ENCODE results near the gene SPRYD3. TPM values are rescaled to one million over a fixed set of nuclear protein-coding genes. Genes with fewer than 3 reads are reported as not detected.

Gene SPRYD3
- total and polyA plus RNA-seq, 9 donors, result 15.2 to 23.6 (median 20.1) TPM

DNA sequence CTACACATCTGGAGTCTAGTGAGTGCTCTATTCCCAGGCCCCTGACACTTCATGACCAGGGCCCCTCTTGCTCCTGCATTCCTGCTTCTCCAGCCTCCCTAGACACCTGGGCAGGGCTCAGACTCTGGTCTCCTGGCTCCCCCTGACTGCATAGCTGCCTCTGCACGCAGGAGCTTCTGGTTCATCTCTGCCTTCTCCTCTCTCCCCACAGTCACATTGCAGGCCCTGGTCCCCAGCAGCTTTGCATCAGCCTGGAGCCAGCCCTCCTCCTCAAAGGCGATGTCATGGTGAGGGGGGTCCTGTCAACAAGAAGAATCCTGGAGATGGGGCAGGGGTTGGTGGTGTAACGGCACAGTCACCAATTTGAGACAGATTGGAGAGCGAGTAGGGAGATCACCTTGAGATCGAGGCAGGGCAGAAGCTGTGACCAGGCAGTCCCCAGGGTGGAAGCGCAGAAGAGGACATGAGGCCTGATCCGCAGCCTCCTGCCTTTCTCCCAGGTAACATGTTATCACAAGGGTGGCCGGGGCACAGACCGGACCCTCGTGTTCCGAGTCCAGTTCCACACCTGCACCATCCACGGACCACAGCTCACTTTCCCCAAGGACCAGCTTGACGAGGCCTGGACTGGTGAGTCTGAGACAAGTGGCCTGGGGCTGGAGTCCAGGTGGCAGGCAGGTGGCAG, 21.2 kb downstream of the SPRYD3 start:
- Histone ChIP-seq H3K36me3 (ENCODE audit: control insufficient read depth, insufficient read depth, low read length) (peaks cover 88% of the 10 kb centered on the region), H3K4me1 (ENCODE audit: control insufficient read depth, insufficient read depth, low read length) (peaks cover 57% of the 10 kb centered on the region), H3K27ac (ENCODE audit: low read length) (no peak overlapping the region), H3K27me3 (ENCODE audit: control insufficient read depth, insufficient read depth, low read length) (no peaks in the 10 kb centered on the region), H3K9me3 (replicated peaks; ENCODE audit: control insufficient read depth, low read depth, low read length) (no peaks in the 10 kb centered on the region), H3K4me3 (ENCODE audit: low read length) (no peak overlapping the region)
- no peak for DNase-seq
- WGBS (ENCODE audit: insufficient coverage), result 89% methylated on average over 10 of the region's 13 CpGs

DNA sequence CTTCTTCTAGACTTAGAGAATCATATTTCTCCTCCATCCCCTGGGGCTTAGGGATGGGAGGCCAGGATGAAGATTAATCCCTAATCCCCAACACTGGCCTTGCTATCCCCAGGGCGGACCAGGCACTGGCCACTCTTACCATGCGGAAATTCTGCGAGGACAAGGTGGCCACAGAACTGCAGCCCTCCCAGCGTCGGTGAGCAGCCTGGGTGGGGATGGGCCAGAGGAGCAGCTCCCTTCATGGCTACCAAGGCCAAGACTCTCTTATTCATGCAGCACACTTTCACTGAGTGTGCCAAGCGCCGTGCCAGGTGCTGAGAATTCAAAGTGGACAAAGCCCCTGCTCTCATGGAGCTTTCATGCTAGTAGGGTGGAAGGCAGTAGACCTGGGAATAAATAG, 22.3 kb downstream of the SPRYD3 start:
- Histone ChIP-seq H3K9me3 (replicated peaks; ENCODE audit: control insufficient read depth, low read depth, low read length) (no peaks in the 10 kb centered on the region), H3K4me1 (ENCODE audit: control insufficient read depth, insufficient read depth, low read length) (peaks cover 57% of the 10 kb centered on the region), H3K36me3 (ENCODE audit: control insufficient read depth, insufficient read depth, low read length) (peaks cover 83% of the 10 kb centered on the region), H3K4me3 (ENCODE audit: low read length) (no peak overlapping the region), H3K27ac (ENCODE audit: low read length) (no peak overlapping the region), H3K27me3 (ENCODE audit: control insufficient read depth, insufficient read depth, low read length) (no peaks in the 10 kb centered on the region)
- DNase-seq, result no peak
- WGBS (ENCODE audit: insufficient coverage), result 85% methylated on average over 7 of the region's 7 CpGs

DNA sequence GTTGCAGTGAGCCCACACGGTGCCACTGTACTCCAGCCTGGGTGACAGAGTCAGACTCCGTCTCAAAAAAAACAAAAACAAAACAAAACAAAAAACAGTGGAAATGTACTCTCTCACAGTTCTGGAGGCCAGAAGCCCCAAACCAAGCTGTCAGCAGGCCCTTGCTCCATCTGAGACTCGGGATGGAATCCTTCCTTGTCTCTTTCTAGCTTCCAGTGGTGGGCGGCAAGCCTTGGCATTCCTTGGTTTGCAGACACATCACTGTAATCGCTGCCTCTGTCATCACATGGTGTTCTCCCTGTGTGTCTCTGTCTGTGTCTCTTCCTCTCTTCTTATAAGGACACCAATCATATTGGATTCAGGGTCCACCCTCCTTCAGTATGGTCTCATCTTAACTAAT, 22.9 kb downstream of the SPRYD3 start:
- Histone ChIP-seq H3K4me1 (ENCODE audit: control insufficient read depth, insufficient read depth, low read length) (peaks cover 57% of the 10 kb centered on the region), H3K36me3 (ENCODE audit: control insufficient read depth, insufficient read depth, low read length) (peaks cover 83% of the 10 kb centered on the region), H3K9me3 (replicated peaks; ENCODE audit: control insufficient read depth, low read depth, low read length) (no peaks in the 10 kb centered on the region), H3K27me3 (ENCODE audit: control insufficient read depth, insufficient read depth, low read length) (no peaks in the 10 kb centered on the region), H3K27ac (ENCODE audit: low read length) (no peak overlapping the region), H3K4me3 (ENCODE audit: low read length) (no peak overlapping the region)
- 90% methylated on average over 5 of the region's 5 CpGs for WGBS (ENCODE audit: insufficient coverage)
- no peak for DNase-seq

DNA sequence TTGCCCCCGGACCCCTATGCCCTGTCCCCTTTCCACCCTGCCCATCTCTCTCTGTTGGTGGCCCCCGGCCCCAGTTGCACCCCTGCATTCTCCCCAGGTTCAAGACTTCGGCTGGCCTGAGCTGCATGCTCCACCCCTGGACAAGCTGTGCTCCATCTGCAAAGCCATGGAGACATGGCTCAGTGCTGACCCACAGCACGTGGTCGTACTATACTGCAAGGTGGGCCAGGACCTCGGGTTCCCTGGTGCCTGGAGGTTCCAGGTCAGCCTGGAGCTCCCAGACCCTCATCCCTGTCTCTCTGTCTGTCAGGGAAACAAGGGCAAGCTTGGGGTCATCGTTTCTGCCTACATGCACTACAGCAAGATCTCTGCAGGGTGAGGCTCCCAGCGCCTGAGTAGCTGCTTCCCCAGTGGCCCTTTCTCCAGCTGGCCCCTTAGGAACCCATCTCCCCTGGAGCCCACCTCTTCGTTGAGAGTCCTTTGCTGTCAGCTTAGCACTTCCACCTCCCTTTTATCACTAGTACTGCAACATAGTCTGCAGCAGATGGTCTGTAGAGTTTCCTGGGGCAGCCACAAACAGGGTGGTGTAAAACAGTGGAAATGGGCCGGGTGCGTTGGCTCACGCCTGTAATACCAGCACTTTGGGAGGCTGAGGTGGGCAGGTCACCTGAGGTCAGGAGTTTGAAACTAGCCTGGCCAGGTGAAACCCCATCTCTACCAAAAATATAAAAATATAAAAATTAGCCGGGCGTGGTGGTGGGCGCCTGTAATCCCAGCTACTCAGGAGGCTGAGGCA, 23.5 kb downstream of the SPRYD3 start:
- no peak overlapping the region for H3K4me3 ChIP-seq (ENCODE audit: low read length)
- H3K4me1 ChIP-seq (ENCODE audit: control insufficient read depth, insufficient read depth, low read length), result peaks cover 57% of the 10 kb centered on the region
- DNase-seq, result peak; percentile 18
- H3K9me3 ChIP-seq (replicated peaks; ENCODE audit: control insufficient read depth, low read depth, low read length), result no peaks in the 10 kb centered on the region
- H3K27ac ChIP-seq (ENCODE audit: low read length), result no peak overlapping the region
- 85% methylated on average over 9 of the region's 15 CpGs for whole genome bisulfite sequencing (ENCODE audit: insufficient coverage)
- H3K36me3 ChIP-seq (ENCODE audit: control insufficient read depth, insufficient read depth, low read length), result peaks cover 81% of the 10 kb centered on the region
- H3K27me3 ChIP-seq (ENCODE audit: control insufficient read depth, insufficient read depth, low read length), result no peaks in the 10 kb centered on the region

DNA sequence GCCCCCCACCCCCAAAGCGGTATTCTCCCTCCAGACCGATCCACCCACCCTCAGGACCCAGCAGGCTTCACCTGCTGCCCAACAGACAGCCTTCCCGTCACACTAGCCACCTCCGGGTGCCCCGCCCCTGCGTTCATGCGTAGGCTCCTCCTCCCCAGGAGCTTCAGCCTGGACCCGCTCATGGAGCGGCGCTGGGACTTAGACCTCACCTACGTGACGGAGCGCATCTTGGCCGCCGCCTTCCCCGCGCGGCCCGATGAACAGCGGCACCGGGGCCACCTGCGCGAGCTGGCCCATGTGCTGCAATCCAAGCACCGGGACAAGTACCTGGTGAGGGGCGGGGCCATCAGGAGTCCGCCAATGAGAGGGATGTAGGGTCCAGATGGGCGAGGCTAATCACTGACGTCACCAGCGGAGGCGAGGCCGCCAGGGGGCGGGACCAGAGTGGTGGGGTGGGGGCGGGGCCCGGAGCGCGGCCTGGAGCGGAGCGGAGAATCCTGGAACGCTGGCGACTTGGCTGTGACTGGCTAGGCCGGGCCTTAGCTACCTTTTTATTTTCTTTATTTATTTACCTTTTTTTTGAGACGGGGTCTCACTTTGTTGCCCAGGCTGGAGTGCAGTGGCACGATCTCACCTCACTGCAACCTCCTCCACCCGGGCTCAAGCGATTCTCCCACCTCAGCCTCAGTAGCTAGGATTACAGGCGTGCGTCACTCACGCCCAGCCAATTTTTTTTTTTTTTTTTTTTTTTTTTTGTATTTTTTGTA, 24.9 kb downstream of the SPRYD3 start:
- peak; percentile 95 for DNase-seq
- H3K9me3 ChIP-seq (replicated peaks; ENCODE audit: control insufficient read depth, low read depth, low read length), result no peaks in the 10 kb centered on the region
- peak overlapping the region; percentile 65 for H3K4me3 ChIP-seq (ENCODE audit: low read length)
- 5% methylated on average over 30 of the region's 48 CpGs for WGBS (ENCODE audit: insufficient coverage)
- peaks cover 67% of the 10 kb centered on the region for H3K36me3 ChIP-seq (ENCODE audit: control insufficient read depth, insufficient read depth, low read length)
- no peaks in the 10 kb centered on the region for H3K27me3 ChIP-seq (ENCODE audit: control insufficient read depth, insufficient read depth, low read length)
- peaks cover 65% of the 10 kb centered on the region for H3K4me1 ChIP-seq (ENCODE audit: control insufficient read depth, insufficient read depth, low read length)
- peak overlapping the region; percentile 90 for H3K27ac ChIP-seq (ENCODE audit: low read length)

DNA sequence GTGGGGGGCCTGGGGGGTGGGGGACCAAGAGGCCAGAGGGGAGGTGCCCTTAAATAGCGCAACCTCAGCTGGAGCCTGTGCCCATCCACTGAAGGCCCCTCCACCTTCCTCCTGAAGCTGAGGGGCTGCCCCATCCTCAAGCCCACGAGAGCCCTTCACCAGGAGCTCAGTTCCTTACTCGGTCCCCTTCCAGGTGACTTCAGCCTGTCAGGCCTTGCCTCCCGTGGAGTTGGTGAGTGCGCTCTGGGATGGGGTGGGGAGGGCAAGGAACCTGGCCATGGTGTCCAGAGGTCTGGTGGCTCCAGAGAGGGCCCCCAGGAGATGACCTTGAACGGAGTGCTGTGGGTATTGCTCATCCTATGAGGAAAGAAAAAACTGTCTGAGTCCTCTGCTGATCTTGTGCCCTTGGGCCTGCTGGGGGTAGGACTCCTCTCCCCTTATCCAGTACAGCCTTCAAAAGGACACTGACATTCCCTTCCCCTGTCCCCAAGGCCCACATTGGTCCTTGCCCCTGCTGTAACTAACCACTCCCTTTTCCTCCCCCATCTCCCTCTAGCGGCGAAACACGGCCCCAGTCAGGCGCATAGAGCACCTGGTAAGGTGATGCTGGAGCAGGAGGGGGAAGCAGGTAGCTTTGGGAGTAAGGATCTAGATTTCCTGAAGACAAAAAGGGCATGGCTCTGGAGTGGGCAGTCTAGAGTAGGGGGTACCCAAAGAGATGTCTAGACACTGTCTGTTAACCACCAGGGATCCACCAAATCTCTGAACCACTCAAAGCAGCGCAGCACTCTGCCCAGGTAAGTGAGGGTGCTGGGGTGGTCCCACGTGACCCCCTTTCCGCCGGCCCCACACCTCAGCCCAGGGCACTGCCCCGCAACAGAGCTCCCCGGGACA, 25.7 kb downstream of the SPRYD3 start:
- Histone ChIP-seq H3K27me3 (ENCODE audit: control insufficient read depth, insufficient read depth, low read length) (no peaks in the 10 kb centered on the region), H3K4me3 (ENCODE audit: low read length) (peak overlapping the region; percentile 65), H3K36me3 (ENCODE audit: control insufficient read depth, insufficient read depth, low read length) (peaks cover 59% of the 10 kb centered on the region), H3K27ac (ENCODE audit: low read length) (peak overlapping the region; percentile 90), H3K4me1 (ENCODE audit: control insufficient read depth, insufficient read depth, low read length) (peaks cover 68% of the 10 kb centered on the region), H3K9me3 (replicated peaks; ENCODE audit: control insufficient read depth, low read depth, low read length) (no peaks in the 10 kb centered on the region)
- 40% methylated on average over 9 of the region's 16 CpGs for WGBS (ENCODE audit: insufficient coverage)
- DNase-seq, result peak; percentile 63

DNA sequence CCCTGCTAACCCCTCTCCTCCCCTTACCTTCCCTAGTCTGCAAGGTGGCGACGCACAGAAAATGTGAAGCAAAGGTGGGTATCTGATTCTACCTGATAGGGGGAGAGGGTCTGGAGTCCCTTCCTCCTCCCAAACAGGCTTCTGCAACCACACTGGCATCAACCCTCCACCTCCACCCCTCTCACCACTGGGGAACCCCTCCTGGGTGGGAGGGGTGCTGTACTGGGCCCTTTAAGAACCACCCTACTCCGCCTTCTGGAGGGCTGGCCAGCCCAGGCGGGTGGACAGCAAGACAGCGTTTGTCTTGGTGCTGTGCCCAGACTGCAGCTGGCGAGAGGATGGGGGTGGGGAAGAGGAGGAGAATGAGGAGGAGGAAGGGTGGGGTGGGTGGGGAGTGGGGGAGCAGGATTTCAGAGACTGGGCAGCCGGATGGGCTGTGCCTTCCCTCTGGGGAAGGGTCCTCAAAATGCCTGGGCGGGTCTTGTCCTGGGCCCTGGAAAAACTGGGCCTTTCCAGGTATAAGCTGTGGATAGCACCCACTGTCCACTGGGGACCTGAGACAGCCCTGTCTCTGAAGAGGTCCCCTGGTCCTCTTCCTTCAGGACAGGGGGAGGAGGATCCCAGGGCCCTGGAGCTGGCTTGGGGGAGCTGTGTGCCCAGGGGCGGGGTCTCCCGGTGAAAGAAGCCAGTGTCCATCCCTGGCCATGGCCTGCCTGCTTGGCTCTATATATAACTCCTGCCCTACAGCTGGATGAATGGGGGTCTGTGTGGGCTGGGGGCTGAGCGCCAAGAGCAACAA, 26.6 kb downstream of the SPRYD3 start:
- H3K36me3 ChIP-seq (ENCODE audit: control insufficient read depth, insufficient read depth, low read length), result peaks cover 50% of the 10 kb centered on the region
- H3K4me3 ChIP-seq (ENCODE audit: low read length), result peak overlapping the region; percentile 73
- peaks cover 74% of the 10 kb centered on the region for H3K4me1 ChIP-seq (ENCODE audit: control insufficient read depth, insufficient read depth, low read length)
- peak overlapping the region; percentile 99 for H3K27ac ChIP-seq (ENCODE audit: low read length)
- no peaks in the 10 kb centered on the region for H3K27me3 ChIP-seq (ENCODE audit: control insufficient read depth, insufficient read depth, low read length)
- DNase-seq, result peak; percentile 96
- H3K9me3 ChIP-seq (replicated peaks; ENCODE audit: control insufficient read depth, low read depth, low read length), result no peaks in the 10 kb centered on the region
- 5% methylated on average over 4 of the region's 11 CpGs for WGBS (ENCODE audit: insufficient coverage)

DNA sequence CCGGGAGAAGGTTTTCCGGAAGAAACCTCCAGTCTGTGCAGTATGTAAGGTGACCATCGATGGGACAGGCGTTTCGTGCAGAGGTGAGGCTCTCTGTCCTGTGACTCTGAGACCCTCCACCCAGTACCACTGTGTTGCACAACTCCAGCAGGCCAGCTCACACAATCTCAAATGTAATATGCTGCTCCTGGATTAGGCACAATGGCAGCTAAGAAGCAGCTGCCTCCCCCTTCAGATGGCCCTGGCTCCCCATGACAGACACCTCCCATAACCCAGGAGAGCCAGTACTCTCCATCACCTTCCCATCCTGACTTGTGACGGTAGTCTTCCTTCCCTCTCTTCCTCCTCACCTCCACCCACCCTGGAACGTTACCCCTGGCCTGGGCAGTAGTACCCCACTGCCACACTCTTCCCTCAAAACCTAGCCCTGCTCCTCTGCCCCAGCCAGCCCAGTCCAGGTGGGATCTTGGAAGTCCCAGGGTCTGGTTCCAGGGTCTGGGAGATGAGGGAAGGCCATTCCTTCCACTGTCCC, 27.2 kb downstream of the SPRYD3 start:
- Histone ChIP-seq H3K4me3 (ENCODE audit: low read length) (peak overlapping the region; percentile 73), H3K9me3 (replicated peaks; ENCODE audit: control insufficient read depth, low read depth, low read length) (no peaks in the 10 kb centered on the region), H3K36me3 (ENCODE audit: control insufficient read depth, insufficient read depth, low read length) (peaks cover 43% of the 10 kb centered on the region), H3K4me1 (ENCODE audit: control insufficient read depth, insufficient read depth, low read length) (peaks cover 75% of the 10 kb centered on the region), H3K27me3 (ENCODE audit: control insufficient read depth, insufficient read depth, low read length) (no peaks in the 10 kb centered on the region), H3K27ac (ENCODE audit: low read length) (peak overlapping the region; percentile 99)
- 40% methylated on average over 6 of the region's 7 CpGs for WGBS (ENCODE audit: insufficient coverage)
- peak; percentile 28 for DNase-seq

Data from muscle of leg (tissue), 11 donors.